IPS DF 19.7 (cell line): ENCODE results near the gene SPSB1.

Source experiments
- DNase-seq: peaks from one replicate; pipeline ENCODE4 v3.0.0-alpha.2; 2013; ENCODE audit warnings: low read depth, low spot score

SPSB1 gene

GRCh38 chr1:9292361-9293240 is at the start of gene SPSB1:
Gene SPSB1, plus strand, starts transcription at chr1:9292894. Its CDS starts 62,998 bp downstream, at chr1:9355892.
- DNase-seq: no peak

- DNase-seq: no peak
Measured at GRCh38 chr1:9243066-9243739, 49.5 kb upstream of the SPSB1 start.

- no peak for DNase-seq
Measured at GRCh38 chr1:9244501-9245229, 48.0 kb upstream of the SPSB1 start.

GRCh38 chr1:9245230-9245619 is 47.5 kb upstream of the SPSB1 start:
- DNase-seq: no peak

- no peak for DNase-seq
Measured at GRCh38 chr1:9245661-9246060, 47.0 kb upstream of the SPSB1 start.

GRCh38 chr1:9246215-9246614 is 46.5 kb upstream of the SPSB1 start:
- DNase-seq: no peak

- no peak for DNase-seq
Measured at GRCh38 chr1:9246841-9247785, 45.6 kb upstream of the SPSB1 start.

GRCh38 chr1:9247894-9248293 is 44.8 kb upstream of the SPSB1 start:
- no peak for DNase-seq

GRCh38 chr1:9248341-9249262 is 44.1 kb upstream of the SPSB1 start:
- no peak for DNase-seq

- no peak for DNase-seq
Measured at GRCh38 chr1:9249263-9249533, 43.5 kb upstream of the SPSB1 start.

- DNase-seq: no peak
Measured at GRCh38 chr1:9249534-9250410, 42.9 kb upstream of the SPSB1 start.

- DNase-seq: no peak
Measured at GRCh38 chr1:9250411-9251381, 42.0 kb upstream of the SPSB1 start.

GRCh38 chr1:9251501-9251900 is 41.2 kb upstream of the SPSB1 start:
- no peak for DNase-seq

- no peak for DNase-seq
Measured at GRCh38 chr1:9253004-9253403, 39.7 kb upstream of the SPSB1 start.

GRCh38 chr1:9253453-9254105 is 39.1 kb upstream of the SPSB1 start:
- DNase-seq: no peak

- no peak for DNase-seq
Measured at GRCh38 chr1:9256332-9256731, 36.4 kb upstream of the SPSB1 start.

- DNase-seq: no peak
Measured at GRCh38 chr1:9257851-9258250, 34.8 kb upstream of the SPSB1 start.

- no peak for DNase-seq
Measured at GRCh38 chr1:9258629-9259028, 34.1 kb upstream of the SPSB1 start.
